ENCODE measurements around the gene HDAC8. TPM values are rescaled to one million over a fixed set of nuclear protein-coding genes. Genes with fewer than 3 reads are reported as not detected.
"Not testable (repeated sequence)": the region's sequence is repeated elsewhere in the genome, so short reads cannot be mapped to it uniquely, and the experiment has no call there.

Gene HDAC8
- total RNA-seq, 1 experiment from 2014 or later = 33.5 TPM

DNA sequence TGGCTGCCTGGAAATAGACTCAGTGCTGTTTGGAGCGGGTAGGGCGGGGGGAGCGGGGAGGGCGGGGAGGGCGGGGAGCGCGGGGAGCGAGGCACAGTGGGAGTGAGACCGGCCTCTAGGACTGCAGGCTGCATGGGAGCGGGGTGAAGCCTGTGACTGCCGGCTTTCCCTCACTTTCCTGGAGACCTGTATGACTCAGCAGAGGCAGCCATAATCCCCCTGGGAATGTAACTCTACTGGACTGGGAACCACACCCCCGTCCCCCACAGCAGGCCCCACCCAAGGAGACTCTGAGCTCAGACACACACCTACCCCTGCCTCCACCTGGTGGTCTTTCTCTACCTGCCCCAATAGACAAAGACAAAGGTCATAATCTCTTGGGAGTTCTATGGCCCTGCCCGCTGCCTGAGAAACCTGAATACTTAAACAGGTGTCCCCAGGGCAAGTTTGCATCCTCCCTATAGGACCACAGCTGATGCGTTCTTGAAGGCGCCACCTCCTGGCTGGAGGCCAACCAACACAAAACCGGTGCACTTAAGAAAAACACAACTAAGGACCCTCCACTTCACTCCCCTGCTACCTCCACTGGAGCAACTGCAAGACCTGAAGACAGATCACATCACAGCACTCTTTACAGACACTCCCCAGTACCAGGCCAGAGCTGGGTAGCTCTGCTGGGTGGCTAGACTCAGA, 18.0 kb downstream of the HDAC8 start:
- TF ChIP-seq TCF7L2 (IDR thresholded peaks at IDR 0.05; ENCODE audit: low read depth, low read length) (no peak), POLR2AphosphoS5 (IDR thresholded peaks at IDR 0.05; ENCODE audit: low read depth, low read length) (no peak), CTCF (IDR thresholded peaks at IDR 0.05) (peak; percentile 14; the same call in 1 of the 2 replicates)
- Histone ChIP-seq H3K27ac (ENCODE audit: low read length) (no peak overlapping the region), H3K4me1 (ENCODE audit: control insufficient read depth, insufficient read depth, low read length) (no peaks in the 10 kb centered on the region), H3K27me3 (ENCODE audit: control insufficient read depth, insufficient read depth, low read length) (no peaks in the 10 kb centered on the region), H3K36me3 (ENCODE audit: control insufficient read depth, insufficient read depth, low read length) (no peaks in the 10 kb centered on the region; the same call in 1 of the 2 replicates), H3K9me3 (ENCODE audit: control insufficient read depth, insufficient read depth, low read depth, low read length) (no peaks in the 10 kb centered on the region), H3K4me3 (ENCODE audit: low read depth in 2 of 2, low read length in 2 of 2) (no peak overlapping the region)
- in situ Hi-C loops (cut with HindIII; ENCODE audit: low pct_unique_long_range_greater_than_20kb, low sequenced_read_pairs) (no loop called here), intact Hi-C loops (cut with micrococcal nuclease; ENCODE audit: unreplicated experiment) (no loop called here)
- BruUV-seq (replicated peaks) = no TSS peak
- DNase-seq (ENCODE audit: low read depth, low spot score) (no peak), ATAC-seq (no peak)
- POLR2A ChIA-PET = no interaction called here
- CTCF ChIA-PET = no interaction called here

DNA sequence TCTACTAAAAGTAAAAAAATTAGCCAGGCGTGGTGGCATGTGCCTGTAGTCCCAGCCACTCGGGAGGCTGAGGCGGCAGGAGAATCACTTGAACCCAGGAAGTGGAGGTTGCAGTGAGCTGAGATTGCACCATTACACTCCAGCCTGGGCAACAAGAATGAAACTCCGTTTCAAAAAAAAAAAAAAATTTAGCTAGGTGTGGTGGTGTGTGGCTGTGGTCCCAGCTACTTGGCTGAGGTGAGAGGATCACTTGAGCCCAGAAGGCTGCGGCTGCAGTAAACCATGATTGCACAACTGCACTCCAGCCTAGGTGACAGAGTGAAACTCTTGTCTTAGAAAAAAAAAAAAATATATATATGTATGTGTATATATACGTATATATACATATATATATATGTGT, 20.2 kb downstream of the HDAC8 start:
- H3K27ac ChIP-seq (ENCODE audit: low read length); H3K4me3 ChIP-seq (ENCODE audit: low read depth in 2 of 2, low read length in 2 of 2); in situ Hi-C loops (cut with HindIII; ENCODE audit: low pct_unique_long_range_greater_than_20kb, low sequenced_read_pairs); POLR2A ChIA-PET; intact Hi-C loops (cut with micrococcal nuclease; ENCODE audit: unreplicated experiment); H3K4me1 ChIP-seq (ENCODE audit: control insufficient read depth, insufficient read depth, low read length); H3K36me3 ChIP-seq (ENCODE audit: control insufficient read depth, insufficient read depth, low read length); H3K9me3 ChIP-seq (ENCODE audit: control insufficient read depth, insufficient read depth, low read depth, low read length); DNase-seq (ENCODE audit: low read depth, low spot score); ATAC-seq; H3K27me3 ChIP-seq (ENCODE audit: control insufficient read depth, insufficient read depth, low read length); BruUV-seq (replicated peaks): not testable (repeated sequence)
- CTCF ChIA-PET = interaction anchor here (0.7 kb wide), 1 partner anchor 497 kb away, joined by 4 read pairs; no protein-coding TSS in a partner anchor

DNA sequence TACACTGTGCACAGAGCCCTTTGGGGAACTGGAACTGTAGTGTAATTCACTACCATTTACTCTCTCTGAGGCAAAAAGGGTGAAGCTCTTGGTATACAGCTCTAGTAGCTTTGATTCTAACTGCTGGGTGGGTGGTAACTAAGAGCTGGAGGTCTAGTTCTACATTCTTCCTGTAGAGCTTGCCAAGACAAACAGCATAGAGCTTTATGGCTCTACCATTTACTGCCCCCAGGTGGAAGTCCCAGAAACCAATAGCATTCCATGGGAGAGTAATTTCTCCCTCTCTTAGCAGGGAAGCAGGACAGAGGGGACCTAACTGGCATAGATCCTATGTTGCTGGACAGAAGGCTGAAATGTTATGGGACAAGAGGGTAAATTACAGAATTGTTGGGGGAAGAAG, 26.7 kb downstream of the HDAC8 start:
- Histone ChIP-seq H3K27ac (ENCODE audit: low read length) (no peak overlapping the region), H3K4me1 (ENCODE audit: control insufficient read depth, insufficient read depth, low read length) (no peaks in the 10 kb centered on the region), H3K27me3 (ENCODE audit: control insufficient read depth, insufficient read depth, low read length) (no peaks in the 10 kb centered on the region), H3K4me3 (ENCODE audit: low read depth in 2 of 2, low read length in 2 of 2) (no peak overlapping the region), H3K9me3 (ENCODE audit: control insufficient read depth, insufficient read depth, low read depth, low read length) (no peaks in the 10 kb centered on the region), H3K36me3 (ENCODE audit: control insufficient read depth, insufficient read depth, low read length) (no peaks in the 10 kb centered on the region; the same call in 1 of the 2 replicates)
- in situ Hi-C loops (cut with HindIII; ENCODE audit: low pct_unique_long_range_greater_than_20kb, low sequenced_read_pairs) = no loop called here
- POLR2A ChIA-PET = no interaction called here
- no TSS peak for BruUV-seq (replicated peaks)
- TF ChIP-seq, protein P1, sequence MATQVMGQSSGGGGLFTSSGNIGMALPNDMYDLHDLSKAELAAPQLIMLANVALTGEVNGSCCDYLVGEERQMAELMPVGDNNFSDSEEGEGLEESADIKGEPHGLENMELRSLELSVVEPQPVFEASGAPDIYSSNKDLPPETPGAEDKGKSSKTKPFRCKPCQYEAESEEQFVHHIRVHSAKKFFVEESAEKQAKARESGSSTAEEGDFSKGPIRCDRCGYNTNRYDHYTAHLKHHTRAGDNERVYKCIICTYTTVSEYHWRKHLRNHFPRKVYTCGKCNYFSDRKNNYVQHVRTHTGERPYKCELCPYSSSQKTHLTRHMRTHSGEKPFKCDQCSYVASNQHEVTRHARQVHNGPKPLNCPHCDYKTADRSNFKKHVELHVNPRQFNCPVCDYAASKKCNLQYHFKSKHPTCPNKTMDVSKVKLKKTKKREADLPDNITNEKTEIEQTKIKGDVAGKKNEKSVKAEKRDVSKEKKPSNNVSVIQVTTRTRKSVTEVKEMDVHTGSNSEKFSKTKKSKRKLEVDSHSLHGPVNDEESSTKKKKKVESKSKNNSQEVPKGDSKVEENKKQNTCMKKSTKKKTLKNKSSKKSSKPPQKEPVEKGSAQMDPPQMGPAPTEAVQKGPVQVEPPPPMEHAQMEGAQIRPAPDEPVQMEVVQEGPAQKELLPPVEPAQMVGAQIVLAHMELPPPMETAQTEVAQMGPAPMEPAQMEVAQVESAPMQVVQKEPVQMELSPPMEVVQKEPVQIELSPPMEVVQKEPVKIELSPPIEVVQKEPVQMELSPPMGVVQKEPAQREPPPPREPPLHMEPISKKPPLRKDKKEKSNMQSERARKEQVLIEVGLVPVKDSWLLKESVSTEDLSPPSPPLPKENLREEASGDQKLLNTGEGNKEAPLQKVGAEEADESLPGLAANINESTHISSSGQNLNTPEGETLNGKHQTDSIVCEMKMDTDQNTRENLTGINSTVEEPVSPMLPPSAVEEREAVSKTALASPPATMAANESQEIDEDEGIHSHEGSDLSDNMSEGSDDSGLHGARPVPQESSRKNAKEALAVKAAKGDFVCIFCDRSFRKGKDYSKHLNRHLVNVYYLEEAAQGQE (IDR thresholded peaks at IDR 0.05; ENCODE audit: insufficient read depth in 1 of 2, low read depth in 2 of 2, low read length in 1 of 2) = no peak
- peak; percentile 12; the same call in 1 of the 2 replicates for TF ChIP-seq CTCF (IDR thresholded peaks at IDR 0.05)
- no peak for TF ChIP-seq SIN3A (IDR thresholded peaks at IDR 0.05; ENCODE audit: borderline replicate concordance, insufficient read depth, low read depth, low read length)
- CTCF ChIA-PET = no interaction called here
- ATAC-seq (no peak), DNase-seq (ENCODE audit: low read depth, low spot score) (no peak)
- intact Hi-C loops (cut with micrococcal nuclease; ENCODE audit: unreplicated experiment) = no loop called here
